MM.1S (cell line): ENCODE measurements around the gene TRIAP1.

Experiments
- DNase-seq: peaks from one replicate; pipeline ENCODE4 v3.0.0-alpha.2; 2015
- H2AFZ ChIP-seq: fragments of 300-600 bp; sonication (generic); 2 replicates; pipeline ENCODE4 v1.6.0; 2016; ENCODE audit warnings: antibody characterized with exemption, low read length
- H3F3A ChIP-seq: fragments of 300-600 bp; sonication (generic); 2 replicates; pipeline ENCODE4 v1.6.1; 2016; ENCODE audit warnings: mild to moderate bottlenecking, antibody characterized with exemption, low read length, moderate library complexity, mixed read lengths; ENCODE audit not compliant: insufficient read depth
- H3K27ac ChIP-seq: fragments of 300-600 bp; sonication (generic); 2 replicates; pipeline ENCODE4 v1.5.1; 2016; ENCODE audit warnings: mild to moderate bottlenecking, low read length
- H3K27me3 ChIP-seq: fragments of 300-600 bp; sonication (generic); replicated peaks from 2 replicates; pipeline ENCODE4 v1.6.0; 2016; ENCODE audit warnings: low read length; ENCODE audit not compliant: insufficient read depth
- H3K36me3 ChIP-seq: fragments of 300-600 bp; sonication (generic); replicated peaks from 2 replicates; pipeline ENCODE4 v1.6.1; 2016; ENCODE audit warnings: mild to moderate bottlenecking, low read length, mixed read lengths; ENCODE audit not compliant: insufficient read depth
- H3K4me1 ChIP-seq: fragments of 300-600 bp; sonication (generic); 2 replicates; pipeline ENCODE4 v1.6.1; 2016; ENCODE audit warnings: low read length, mixed read lengths
- H3K4me2 ChIP-seq: fragments of 300-600 bp; sonication (generic); 2 replicates; pipeline ENCODE4 v1.6.0; 2016; ENCODE audit warnings: low read depth, low read length
- H3K4me3 ChIP-seq: fragments of 300-600 bp; sonication (generic); 2 replicates; pipeline ENCODE4 v1.5.1; 2016; ENCODE audit warnings: low read length, mixed read lengths
- H3K79me2 ChIP-seq: fragments of 300-600 bp; sonication (generic); 2 replicates; pipeline ENCODE4 v1.6.1; 2016; ENCODE audit warnings: mixed run types, low read length, mixed read lengths
- H3K9ac ChIP-seq: fragments of 300-600 bp; sonication (generic); 2 replicates; pipeline ENCODE4 v1.6.1; 2016; ENCODE audit warnings: low read length, mixed read lengths
- H3K9me2 ChIP-seq: fragments of 300-600 bp; sonication (generic); replicated peaks from 2 replicates; pipeline ENCODE4 v1.6.1; 2016; ENCODE audit warnings: mild to moderate bottlenecking, low read length, mixed read lengths; ENCODE audit not compliant: insufficient read depth
- H3K9me3 ChIP-seq: fragments of 300-600 bp; sonication (generic); replicated peaks from 2 replicates; pipeline ENCODE4 v1.6.1; 2016; ENCODE audit warnings: mild to moderate bottlenecking, low read length, mixed read lengths; ENCODE audit not compliant: insufficient read depth
- H4K20me1 ChIP-seq: fragments of 300-600 bp; sonication (generic); 2 replicates; pipeline ENCODE4 v1.6.1; 2016; ENCODE audit warnings: mild to moderate bottlenecking, low read length, moderate library complexity, mixed read lengths; ENCODE audit not compliant: insufficient read depth
- CTCF ChIP-seq: fragments of 300-600 bp; sonication (generic); IDR thresholded peaks from 2 replicates; pipeline ENCODE4 v1.5.1; 2016; ENCODE audit warnings: antibody characterized with exemption, low read length, mixed read lengths
- EZH2 ChIP-seq: fragments of 300-600 bp; sonication (generic); optimal IDR thresholded peaks from 2 replicates; pipeline ENCODE3; 2017; ENCODE audit warnings: low read depth, mild to moderate bottlenecking, antibody characterized with exemption, low read length, mixed read lengths
- EZH2phosphoT487 ChIP-seq: fragments of 300-600 bp; sonication (generic); IDR thresholded peaks from 2 replicates; pipeline ENCODE4 v1.6.1; 2018; ENCODE audit warnings: antibody characterized with exemption, low read length

TRIAP1 gene

GRCh38 chr12:120428597-120429229, 17.5 kb downstream of the TRIAP1 start:
- no peak overlapping the region for H3K4me2 ChIP-seq
- no peak for DNase-seq
- no peak for TF ChIP-seq CTCF
- TF ChIP-seq EZH2phosphoT487: no peak
- no peak for TF ChIP-seq EZH2

DNA sequence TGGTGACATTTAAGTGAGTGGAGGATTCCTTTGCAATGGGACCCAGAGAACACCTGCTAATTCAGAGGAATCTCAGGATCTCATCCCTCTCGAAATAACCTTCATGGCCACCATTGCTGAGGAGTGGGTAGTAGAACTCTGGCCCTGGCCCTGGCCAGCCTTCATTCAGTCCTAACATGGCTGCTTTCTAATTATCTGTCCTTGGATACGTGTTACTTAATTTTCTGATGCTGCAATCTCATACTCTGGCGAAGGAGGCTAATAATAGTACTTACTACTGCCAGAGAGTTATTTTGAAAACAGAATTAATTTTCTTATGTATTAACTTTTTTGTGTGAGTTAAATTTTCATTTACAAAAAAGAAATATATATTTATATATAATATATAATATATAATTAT, 20.4 kb downstream of the TRIAP1 start:
- Histone ChIP-seq H2AFZ (no peak overlapping the region), H3K9me3 (no peaks in the 10 kb centered on the region), H3K79me2 (no peaks in the 10 kb centered on the region), H3K9me2 (no peaks in the 10 kb centered on the region), H3F3A (no peaks in the 10 kb centered on the region), H3K36me3 (no peaks in the 10 kb centered on the region), H3K9ac (no peak overlapping the region), H4K20me1 (no peaks in the 10 kb centered on the region), H3K27ac (no peak overlapping the region), H3K4me1 (no peaks in the 10 kb centered on the region), H3K4me3 (no peak overlapping the region), H3K4me2 (no peak overlapping the region), H3K27me3 (no peaks in the 10 kb centered on the region)
- no peak for TF ChIP-seq EZH2phosphoT487
- TF ChIP-seq CTCF: no peak
- no peak for TF ChIP-seq EZH2
- DNase-seq: no peak

More at GRCh38 chr12:120428597-120429229, 17.5 kb downstream of the TRIAP1 start:
- H2AFZ ChIP-seq: no peak overlapping the region
- no peaks in the 10 kb centered on the region for H3K36me3 ChIP-seq
- no peaks in the 10 kb centered on the region for H3K27me3 ChIP-seq
- no peaks in the 10 kb centered on the region for H3K4me1 ChIP-seq
- no peaks in the 10 kb centered on the region for H3F3A ChIP-seq
- no peak overlapping the region for H3K9ac ChIP-seq
- H3K27ac ChIP-seq: no peak overlapping the region
- no peaks in the 10 kb centered on the region for H3K9me3 ChIP-seq
- no peak overlapping the region for H3K4me3 ChIP-seq
- no peaks in the 10 kb centered on the region for H3K79me2 ChIP-seq
- no peaks in the 10 kb centered on the region for H3K9me2 ChIP-seq
- H4K20me1 ChIP-seq: no peaks in the 10 kb centered on the region

- Histone ChIP-seq H3K4me2 (no peak overlapping the region), H3K27ac (no peak overlapping the region), H3K36me3 (no peaks in the 10 kb centered on the region), H3K9me2 (no peaks in the 10 kb centered on the region), H4K20me1 (no peaks in the 10 kb centered on the region), H3K9me3 (no peaks in the 10 kb centered on the region), H3K79me2 (no peaks in the 10 kb centered on the region), H3K9ac (no peak overlapping the region), H3K4me3 (no peak overlapping the region), H2AFZ (no peak overlapping the region), H3K4me1 (no peaks in the 10 kb centered on the region), H3K27me3 (no peaks in the 10 kb centered on the region), H3F3A (no peaks in the 10 kb centered on the region)
- no peak for TF ChIP-seq EZH2
- TF ChIP-seq CTCF: no peak
- no peak for TF ChIP-seq EZH2phosphoT487
- DNase-seq: no peak
Observed at GRCh38 chr12:120422892-120423456, 23.2 kb downstream of the TRIAP1 start.
